Brain microvascular endothelial cell (primary cell): ENCODE measurements around the gene NUDT7.

Source experiments
- DNase-seq: peaks from one replicate; pipeline ENCODE4 v3.0.0-alpha.2; 2020
- H3K27ac ChIP-seq: fragments of 250-450 bp; sonication (Bioruptor Pico); 2 replicates; pipeline ENCODE4 v1.5.1; 2020; ENCODE audit warnings: mild to moderate bottlenecking, moderate library complexity
- H3K27me3 ChIP-seq: fragments of 250-450 bp; sonication (Bioruptor Pico); replicated peaks from 2 replicates; pipeline ENCODE4 v1.5.1; 2020; ENCODE audit warnings: mild to moderate bottlenecking
- H3K36me3 ChIP-seq: fragments of 250-450 bp; sonication (Bioruptor Pico); replicated peaks from 2 replicates; pipeline ENCODE4 v1.5.1; 2020; ENCODE audit warnings: mild to moderate bottlenecking
- H3K4me3 ChIP-seq: 2 replicates; pipeline ENCODE4 v1.5.1; 2011; ENCODE audit warnings: low read depth, mild to moderate bottlenecking, control low read depth, low read length, moderate library complexity
- in situ Hi-C: cut with HindIII; loops from 2 replicates; pipeline ENCODE4 v1.10.0; 2017; ENCODE audit warnings: low sequenced_read_pairs, low pct_ligation_motif_present
- TF ChIP-seq, protein P1 (sequence below): IDR thresholded peaks from 2 replicates; pipeline ENCODE4 v1.5.1; 2011; ENCODE audit warnings: low read depth, mild to moderate bottlenecking, moderate library complexity, low read length, control low read depth, inconsistent platforms; ENCODE audit errors: missing control alignments

NUDT7 gene

GRCh38 chr16:77729951-77730350 lies 7.6 kb downstream of the NUDT7 start:
- TF ChIP-seq, protein P1, sequence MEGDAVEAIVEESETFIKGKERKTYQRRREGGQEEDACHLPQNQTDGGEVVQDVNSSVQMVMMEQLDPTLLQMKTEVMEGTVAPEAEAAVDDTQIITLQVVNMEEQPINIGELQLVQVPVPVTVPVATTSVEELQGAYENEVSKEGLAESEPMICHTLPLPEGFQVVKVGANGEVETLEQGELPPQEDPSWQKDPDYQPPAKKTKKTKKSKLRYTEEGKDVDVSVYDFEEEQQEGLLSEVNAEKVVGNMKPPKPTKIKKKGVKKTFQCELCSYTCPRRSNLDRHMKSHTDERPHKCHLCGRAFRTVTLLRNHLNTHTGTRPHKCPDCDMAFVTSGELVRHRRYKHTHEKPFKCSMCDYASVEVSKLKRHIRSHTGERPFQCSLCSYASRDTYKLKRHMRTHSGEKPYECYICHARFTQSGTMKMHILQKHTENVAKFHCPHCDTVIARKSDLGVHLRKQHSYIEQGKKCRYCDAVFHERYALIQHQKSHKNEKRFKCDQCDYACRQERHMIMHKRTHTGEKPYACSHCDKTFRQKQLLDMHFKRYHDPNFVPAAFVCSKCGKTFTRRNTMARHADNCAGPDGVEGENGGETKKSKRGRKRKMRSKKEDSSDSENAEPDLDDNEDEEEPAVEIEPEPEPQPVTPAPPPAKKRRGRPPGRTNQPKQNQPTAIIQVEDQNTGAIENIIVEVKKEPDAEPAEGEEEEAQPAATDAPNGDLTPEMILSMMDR = no peak
- Histone ChIP-seq H3K4me3 (no peak overlapping the region), H3K36me3 (no peaks in the 10 kb centered on the region), H3K27me3 (no peaks in the 10 kb centered on the region), H3K27ac (no peak overlapping the region)
- in situ Hi-C loops = no loop called here
- DNase-seq = no peak

DNA sequence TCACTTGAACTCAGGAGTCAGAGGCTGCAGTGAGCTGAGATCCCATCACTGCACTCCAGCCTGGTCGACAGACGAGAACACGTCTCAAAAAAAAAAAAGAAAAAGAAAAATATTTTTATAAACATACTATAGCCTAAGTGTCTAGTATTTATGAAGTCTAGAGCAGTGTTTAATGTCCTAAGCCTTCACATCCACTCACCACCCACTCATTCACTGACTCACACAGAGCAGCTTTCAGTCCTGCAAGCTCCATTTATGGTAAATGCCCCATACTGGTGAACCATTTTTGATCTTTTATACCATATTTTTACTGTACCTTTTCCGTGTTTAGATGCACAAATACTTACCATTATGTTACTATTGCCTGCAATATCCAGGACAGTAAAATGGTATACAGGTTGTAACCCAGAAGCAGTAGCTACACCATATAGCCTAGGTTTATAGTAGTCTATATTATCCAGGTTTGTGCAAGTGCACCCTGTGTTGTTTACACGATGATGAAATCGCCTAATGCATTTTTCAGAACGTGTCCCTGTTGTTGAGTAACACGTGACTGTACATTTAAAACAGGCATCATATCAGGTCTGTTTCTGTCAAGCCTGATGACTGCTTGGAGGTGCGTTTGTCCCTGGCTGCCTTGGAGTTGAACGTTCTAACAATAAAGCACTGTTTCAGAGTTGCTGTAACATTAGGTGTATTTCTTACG lies 10.1 kb downstream of the NUDT7 start:
- Histone ChIP-seq H3K27ac (peak overlapping the region; percentile 40), H3K4me3 (no peak overlapping the region), H3K36me3 (no peaks in the 10 kb centered on the region), H3K27me3 (no peaks in the 10 kb centered on the region)
- TF ChIP-seq, protein P1 = no peak
- peak; percentile 82 for DNase-seq
- in situ Hi-C loops = no loop called here

GRCh38 chr16:77736879-77737278 lies 14.6 kb downstream of the NUDT7 start:
- H3K4me3 ChIP-seq = no peak overlapping the region
- H3K36me3 ChIP-seq = no peaks in the 10 kb centered on the region
- H3K27me3 ChIP-seq = no peaks in the 10 kb centered on the region
- TF ChIP-seq, protein P1 = no peak
- no peak overlapping the region for H3K27ac ChIP-seq
- in situ Hi-C loops = no loop called here
- DNase-seq = no peak

- TF ChIP-seq, protein P1 = no peak
- in situ Hi-C loops = no loop called here
- no peak for DNase-seq
- no peaks in the 10 kb centered on the region for H3K36me3 ChIP-seq
- H3K27ac ChIP-seq = no peak overlapping the region
- H3K27me3 ChIP-seq = no peaks in the 10 kb centered on the region
- H3K4me3 ChIP-seq = no peak overlapping the region
These were observed 16.6 kb downstream of the NUDT7 start for GRCh38 chr16:77738706-77739558.

- in situ Hi-C loops = no loop called here
- DNase-seq = no peak
- H3K27ac ChIP-seq = no peak overlapping the region
- TF ChIP-seq, protein P1 = no peak
- no peaks in the 10 kb centered on the region for H3K27me3 ChIP-seq
- no peak overlapping the region for H3K4me3 ChIP-seq
- no peaks in the 10 kb centered on the region for H3K36me3 ChIP-seq
These were observed 17.2 kb downstream of the NUDT7 start for GRCh38 chr16:77739559-77739892.
